ENCODE results near the gene SCP2D1. TPM values are rescaled to one million over a fixed set of nuclear protein-coding genes. Genes with fewer than 3 reads are reported as not detected.
"Not testable (repeated sequence)": the region's sequence is repeated elsewhere in the genome, so short reads cannot be mapped to it uniquely, and the experiment has no call there.

SCP2D1 gene
- polyA plus RNA-seq, 2 of the 4 experiments (the other 2 are of a cell fraction): not detected

- DNase-seq (ENCODE audit: low read depth in 1 of 2, low spot score in 1 of 2) (no peak), ATAC-seq (no peak), FAIRE-seq (no peak)
- no peaks in the 10 kb centered on the region for H3K4me1 ChIP-seq
- CTCF ChIA-PET: interaction anchor here (0.7 kb wide), 1 partner anchor 11 kb away, joined by 3 read pairs; no protein-coding TSS in a partner anchor
- no peaks in the 10 kb centered on the region for H3K9me3 ChIP-seq
- H3K4me2 ChIP-seq: no peak overlapping the region
- WGBS (ENCODE audit: missing lambda C conversion rate): 62% methylated on average over 9 of the region's 9 CpGs
- TF ChIP-seq CBX8 (IDR thresholded peaks at IDR 0.05): no peak
- no peak for TF ChIP-seq EHF (CRISPR knock-in tag; IDR thresholded peaks at IDR 0.05)
- TF ChIP-seq CHD4 (IDR thresholded peaks at IDR 0.05; ENCODE audit: borderline replicate concordance): no peak
- TF ChIP-seq NR3C1 (IDR thresholded peaks at IDR 0.05): no peak
- no peak for TF ChIP-seq HOXB5 (CRISPR knock-in tag; IDR thresholded peaks at IDR 0.05)
- no peak for TF ChIP-seq ZFP36 (IDR thresholded peaks at IDR 0.05; ENCODE audit: borderline replicate concordance, partially characterized antibody)
- no peak for TF ChIP-seq HEYL (CRISPR knock-in tag; IDR thresholded peaks at IDR 0.05)
- no peak for TF ChIP-seq ELK1 (IDR thresholded peaks at IDR 0.05; ENCODE audit: low read depth, low read length)
- TF ChIP-seq JUN (IDR thresholded peaks at IDR 0.05): no peak
- no peak for TF ChIP-seq ZSCAN20 (CRISPR knock-in tag; IDR thresholded peaks at IDR 0.05)
- TF ChIP-seq NFE2L2 (conservative IDR thresholded peaks at IDR 0.05; ENCODE audit: low read length): no peak
- TF ChIP-seq CEBPB (IDR thresholded peaks at IDR 0.05): no peak
- TF ChIP-seq POLR2AphosphoS2 (conservative IDR thresholded peaks at IDR 0.05; ENCODE audit: low read length): no peak
- no peak for TF ChIP-seq MAFK (IDR thresholded peaks at IDR 0.05; ENCODE audit: partially characterized antibody)
- no peak for TF ChIP-seq USF2 (IDR thresholded peaks at IDR 0.05)
- no peak overlapping the region for H3K27ac ChIP-seq
- POLR2A ChIA-PET: no interaction called here
- no peak overlapping the region for H3K4me3 ChIP-seq
Observed at GRCh38 chr20:18780385-18781130, 33.0 kb upstream of the SCP2D1 start.

GRCh38 chr20:18781509-18781908, 32.1 kb upstream of the SCP2D1 start:
- Histone ChIP-seq H3K4me2 (no peak overlapping the region), H3K9me3 (no peaks in the 10 kb centered on the region), H3K27ac (no peak overlapping the region), H3K4me1 (no peaks in the 10 kb centered on the region), H3K4me3 (no peak overlapping the region)
- 7% methylated on average over 3 of the region's 3 CpGs for WGBS (ENCODE audit: missing lambda C conversion rate)
- no peak for ATAC-seq
- DNase-seq (ENCODE audit: low read depth in 1 of 2, low spot score in 1 of 2): no peak
- FAIRE-seq: no peak
- POLR2A ChIA-PET: interaction anchor here (0.7 kb wide), 1 partner anchor 841 kb away, joined by 4 read pairs; no protein-coding TSS in a partner anchor
- TF ChIP-seq MAFK (IDR thresholded peaks at IDR 0.05; ENCODE audit: partially characterized antibody) (peak; percentile 54), CBX2 (IDR thresholded peaks at IDR 0.05; ENCODE audit: borderline replicate concordance, low read depth) (no peak)
- CTCF ChIA-PET: interaction anchor here (0.7 to 1.7 kb wide), 2 partner anchors 10 to 20 kb away, joined by 3 to 4 read pairs; no protein-coding TSS in a partner anchor

- FAIRE-seq (no peak), ATAC-seq (no peak)
Observed at GRCh38 chr20:18783385-18783959, 30.1 kb upstream of the SCP2D1 start.

GRCh38 chr20:18787046-18787445, 26.5 kb upstream of the SCP2D1 start:
- H3K4me2 ChIP-seq; CTCF ChIA-PET; ATAC-seq; H3K4me3 ChIP-seq; DNase-seq (ENCODE audit: low read depth in 1 of 2, low spot score in 1 of 2); H3K27ac ChIP-seq; POLR2A ChIA-PET; FAIRE-seq; H3K9me3 ChIP-seq; H3K4me1 ChIP-seq: not testable (repeated sequence)
- WGBS (ENCODE audit: missing lambda C conversion rate): 6% methylated on average over 2 of the region's 2 CpGs

More at GRCh38 chr20:18783385-18783959, 30.1 kb upstream of the SCP2D1 start:
- ChIA-PET CTCF (no interaction called here), POLR2A (no interaction called here)
- DNase-seq (ENCODE audit: low read depth in 1 of 2, low spot score in 1 of 2): no peak
- no peak overlapping the region for H3K4me2 ChIP-seq
- no peak for TF ChIP-seq HES2 (IDR thresholded peaks at IDR 0.05)
- no peak overlapping the region for H3K4me3 ChIP-seq
- WGBS (ENCODE audit: missing lambda C conversion rate): 35% methylated on average over 5 of the region's 5 CpGs
- H3K9me3 ChIP-seq: no peaks in the 10 kb centered on the region
- no peaks in the 10 kb centered on the region for H3K4me1 ChIP-seq
- no peak overlapping the region for H3K27ac ChIP-seq

Measured in A549 (cell line).